Neuronal stem cell (in vitro differentiated cells): ENCODE measurements around the gene TSPAN4.

Source experiments
- DNase-seq: peaks from one replicate; pipeline ENCODE4 v3.0.0-alpha.2; 2013; ENCODE audit warnings: low spot score
- H2AFZ ChIP-seq: one replicate; pipeline ENCODE4 v1.6.1; 2013; ENCODE audit warnings: mild to moderate bottlenecking, low read length, inconsistent platforms
- H2AK5ac ChIP-seq: 2 replicates; pipeline ENCODE4 v1.6.1; 2013; ENCODE audit warnings: low read depth, mild to moderate bottlenecking, inconsistent platforms, low read length, moderate library complexity, mixed read lengths
- H2BK120ac ChIP-seq: 2 replicates; pipeline ENCODE4 v1.6.1; 2013; ENCODE audit warnings: low read depth, mild to moderate bottlenecking, inconsistent platforms, low read length, moderate library complexity, mixed read lengths
- H2BK12ac ChIP-seq: one replicate; pipeline ENCODE4 v1.6.1; 2013; ENCODE audit warnings: low read length, inconsistent platforms
- H2BK15ac ChIP-seq: 2 replicates; pipeline ENCODE4 v1.6.1; 2013; ENCODE audit warnings: mild to moderate bottlenecking, low read length, inconsistent platforms, mixed read lengths
- H2BK5ac ChIP-seq: one replicate; pipeline ENCODE4 v1.6.1; 2013; ENCODE audit warnings: inconsistent platforms, mild to moderate bottlenecking, low read length, moderate library complexity
- H3K14ac ChIP-seq: one replicate; pipeline ENCODE4 v1.6.1; 2013; ENCODE audit warnings: low read length, inconsistent platforms
- H3K18ac ChIP-seq: 2 replicates; pipeline ENCODE4 v1.6.1; 2013; ENCODE audit warnings: low read length, inconsistent platforms
- H3K23ac ChIP-seq: 2 replicates; pipeline ENCODE4 v1.6.1; 2013; ENCODE audit warnings: low read depth, mild to moderate bottlenecking, mixed read lengths, low read length, inconsistent platforms; ENCODE audit not compliant: poor library complexity
- H3K27ac ChIP-seq: replicated peaks from 3 replicates; pipeline ENCODE4 v1.5.1; 2013; ENCODE audit warnings: low read length, inconsistent platforms
- H3K27me3 ChIP-seq, 3 experiments: 2 replicates each; pipeline ENCODE4 v1.6.1; 2013; ENCODE audit warnings: low read length in 3 of 3, mild to moderate bottlenecking in 2 of 3, inconsistent platforms in 1 of 3, low read depth in 1 of 3, mixed read lengths in 1 of 3, moderate library complexity in 1 of 3; ENCODE audit not compliant: control insufficient read depth in 3 of 3, insufficient read depth in 3 of 3
- H3K36me3 ChIP-seq, 2 donors: replicated peaks in 1 of 2; 2 replicates each; pipeline ENCODE4 v1.6.1; 2013; ENCODE audit warnings: low read length in 2 of 2; ENCODE audit not compliant: control insufficient read depth in 2 of 2, insufficient read depth in 2 of 2
- H3K4ac ChIP-seq: 2 replicates; pipeline ENCODE4 v1.6.1; 2013; ENCODE audit warnings: inconsistent platforms, mild to moderate bottlenecking, low read length, moderate library complexity
- H3K4me1 ChIP-seq, 2 donors: 1 replicate in 1 of 2; 2 replicates in 1 of 2; pipeline ENCODE4 v1.6.1; 2013; ENCODE audit warnings: low read length in 2 of 2, low read depth in 1 of 2; ENCODE audit not compliant: control insufficient read depth in 2 of 2, insufficient read depth in 1 of 2
- H3K4me2 ChIP-seq: one replicate; pipeline ENCODE4 v1.6.1; 2013; ENCODE audit warnings: mild to moderate bottlenecking, low read length, inconsistent platforms; ENCODE audit not compliant: insufficient read depth, poor library complexity, severe bottlenecking
- H3K4me3 ChIP-seq, 2 donors: 2 replicates each; pipeline ENCODE4 v1.5.1; 2013; ENCODE audit warnings: low read length in 2 of 2, mild to moderate bottlenecking in 2 of 2, inconsistent platforms in 1 of 2, moderate library complexity in 1 of 2
- H3K79me1 ChIP-seq: one replicate; pipeline ENCODE4 v1.6.1; 2013; ENCODE audit warnings: low read depth, mild to moderate bottlenecking, inconsistent platforms, low read length, moderate library complexity
- H3K9ac ChIP-seq: one replicate; pipeline ENCODE4 v1.6.1; 2013; ENCODE audit warnings: mild to moderate bottlenecking, low read depth, low read length, inconsistent platforms; ENCODE audit not compliant: poor library complexity
- H3K9me3 ChIP-seq, 2 donors: replicated peaks in 1 of 2; 2 replicates each; pipeline versions ENCODE3 to v1.6.1; 2013; ENCODE audit warnings: low read length in 2 of 2, mild to moderate bottlenecking in 2 of 2, inconsistent platforms in 1 of 2, low read depth in 1 of 2, mixed read lengths in 1 of 2, moderate library complexity in 1 of 2; ENCODE audit not compliant: control insufficient read depth in 2 of 2, insufficient read depth in 1 of 2
- H4K8ac ChIP-seq: one replicate; pipeline ENCODE4 v1.6.1; 2013; ENCODE audit warnings: low read depth, mild to moderate bottlenecking, inconsistent platforms, low read length, moderate library complexity
- H4K91ac ChIP-seq: one replicate; pipeline ENCODE4 v1.6.1; 2013; ENCODE audit warnings: low read length, low read depth, mild to moderate bottlenecking, inconsistent platforms; ENCODE audit not compliant: poor library complexity
- WGBS, 2 donors: extraction: QIAGEN DNeasy Blood & Tissue Kit; methylation state at CpG; one replicate each; pipeline ENCODE4 v1.1.7; 2013; ENCODE audit warnings: missing lambda C conversion rate in 2 of 2, mixed read lengths in 1 of 2; ENCODE audit not compliant: insufficient read length in 2 of 2, insufficient replicate concordance in 1 of 2; ENCODE audit errors: extremely low coverage in 2 of 2; 5-methylcytosine and 5-hydroxymethylcytosine counted together

Gene TSPAN4

DNA sequence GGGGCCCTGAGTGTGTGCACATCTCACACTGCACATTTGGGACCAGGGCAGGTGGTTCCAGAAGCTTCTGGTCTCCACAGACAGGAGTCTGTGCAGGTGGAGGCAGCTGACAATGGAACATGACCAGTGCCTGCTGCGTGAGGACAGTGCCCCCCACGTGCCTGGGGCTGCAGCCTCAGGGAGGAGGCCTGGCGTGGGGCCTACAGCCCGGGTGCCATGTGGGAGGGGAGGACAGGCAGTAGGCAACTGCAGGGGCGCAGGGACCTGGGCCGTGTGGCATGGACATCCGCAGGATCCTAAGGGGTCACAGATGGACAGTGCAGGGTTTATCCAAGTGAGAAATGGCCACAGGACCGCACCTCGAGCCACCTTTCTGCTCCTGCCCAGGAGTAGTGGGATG lies 28.8 kb downstream of the TSPAN4 start:
- H2BK120ac ChIP-seq = no peak overlapping the region
- peak overlapping the region; percentile 22 for H2BK12ac ChIP-seq
- peaks cover 5% of the 10 kb centered on the region for H3K79me1 ChIP-seq
- H4K8ac ChIP-seq = no peak overlapping the region
- WGBS, 2 donors = no CpG with 5 or more reads among the region's 9 CpGs
- no peak overlapping the region for H3K4me3 ChIP-seq
- no peak overlapping the region for H3K27ac ChIP-seq
- H3K14ac ChIP-seq = peak overlapping the region; percentile 47
- H3K36me3 ChIP-seq = peaks cover 12 to 34% of the 10 kb centered on the region in 2 donors
- H3K23ac ChIP-seq = peak overlapping the region; percentile 89
- DNase-seq = no peak
- no peak overlapping the region for H2BK5ac ChIP-seq
- no peak overlapping the region for H3K9ac ChIP-seq
- no peak overlapping the region for H3K18ac ChIP-seq
- no peak overlapping the region for H2AK5ac ChIP-seq
- H3K4ac ChIP-seq = no peak overlapping the region
- no peaks in the 10 kb centered on the region for H3K9me3 ChIP-seq
- peaks cover 0 to 4% of the 10 kb centered on the region in 2 donors for H3K4me1 ChIP-seq
- H3K27me3 ChIP-seq = no peaks in the 10 kb centered on the region
- no peak overlapping the region for H3K4me2 ChIP-seq
- no peak overlapping the region for H4K91ac ChIP-seq
- H2AFZ ChIP-seq = no peak overlapping the region
- H2BK15ac ChIP-seq = no peak overlapping the region

DNA sequence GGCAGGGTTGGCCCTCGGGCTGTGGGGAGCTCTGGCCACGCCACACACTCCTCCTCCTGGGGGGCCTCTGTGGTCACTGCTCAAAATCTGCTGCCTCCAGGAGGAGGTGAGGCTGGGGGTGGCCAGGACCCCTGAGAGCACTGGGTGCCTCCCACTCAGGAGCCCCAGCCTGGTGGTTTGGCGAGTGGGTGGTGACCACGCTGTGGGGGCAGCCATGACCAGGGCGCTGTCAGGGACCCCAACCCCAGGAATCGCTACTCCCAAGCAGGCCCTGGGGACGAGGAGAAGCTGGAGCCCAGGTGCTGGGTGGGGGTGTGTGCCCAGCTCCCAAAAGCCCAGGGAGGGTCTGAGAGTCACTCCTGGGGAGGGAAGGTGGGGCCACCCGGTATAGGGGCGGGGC lies 30.1 kb downstream of the TSPAN4 start:
- Histone ChIP-seq H3K36me3 (peaks cover 18 to 36% of the 10 kb centered on the region in 2 donors), H2BK15ac (no peak overlapping the region), H3K4me2 (no peak overlapping the region), H3K4me1 (peaks cover 0 to 4% of the 10 kb centered on the region in 2 donors), H3K18ac (no peak overlapping the region), H3K4ac (no peak overlapping the region), H2BK120ac (no peak overlapping the region), H3K4me3 (no peak overlapping the region), H2BK12ac (no peak overlapping the region), H4K8ac (no peak overlapping the region), H3K27ac (no peak overlapping the region), H3K27me3 (no peaks in the 10 kb centered on the region), H3K79me1 (peaks cover 7% of the 10 kb centered on the region), H2AK5ac (no peak overlapping the region), H3K14ac (no peak overlapping the region), H2AFZ (no peak overlapping the region), H3K9me3 (no peaks in the 10 kb centered on the region), H3K9ac (peak overlapping the region; percentile 51), H2BK5ac (peak overlapping the region; percentile 69), H4K91ac (no peak overlapping the region), H3K23ac (peak overlapping the region; percentile 89)
- no CpG with 5 or more reads among the region's 9 CpGs for WGBS, 2 donors
- DNase-seq = no peak

DNA sequence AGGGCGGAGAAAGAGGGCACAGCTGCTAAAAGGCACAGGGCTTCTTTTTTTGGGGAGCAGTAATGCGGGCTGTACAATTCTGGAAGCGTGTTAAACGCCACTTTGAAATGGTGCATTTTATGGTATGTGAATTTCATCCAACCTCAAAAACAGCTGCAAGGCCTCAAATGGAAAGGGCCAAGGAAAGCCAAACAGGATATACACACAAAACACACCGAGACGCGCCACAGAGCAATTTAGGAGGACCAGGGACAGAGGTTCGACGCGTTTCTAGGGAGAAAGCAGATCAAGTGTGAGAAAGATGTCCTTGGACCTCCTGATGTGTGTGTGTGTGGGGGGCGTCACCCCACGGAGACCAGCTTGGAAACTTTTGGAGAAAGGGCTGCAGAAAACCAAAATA lies 31.1 kb downstream of the TSPAN4 start:
- Histone ChIP-seq H2BK5ac (no peak overlapping the region), H3K23ac (no peak overlapping the region), H3K9ac (no peak overlapping the region), H3K18ac (no peak overlapping the region), H3K79me1 (peaks cover 4% of the 10 kb centered on the region), H3K27me3 (no peaks in the 10 kb centered on the region), H2BK120ac (no peak overlapping the region), H3K36me3 (peaks cover 18 to 37% of the 10 kb centered on the region in 2 donors), H3K4me1 (peaks cover 0 to 4% of the 10 kb centered on the region in 2 donors), H2BK15ac (no peak overlapping the region), H4K91ac (no peak overlapping the region), H3K4ac (no peak overlapping the region), H2AK5ac (no peak overlapping the region), H4K8ac (no peak overlapping the region), H3K4me2 (no peak overlapping the region), H3K14ac (no peak overlapping the region), H3K27ac (no peak overlapping the region), H3K4me3 (no peak overlapping the region), H2AFZ (no peak overlapping the region), H3K9me3 (no peaks in the 10 kb centered on the region), H2BK12ac (no peak overlapping the region)
- no peak for DNase-seq
- WGBS, 2 donors = no CpG with 5 or more reads among the region's 12 CpGs

DNA sequence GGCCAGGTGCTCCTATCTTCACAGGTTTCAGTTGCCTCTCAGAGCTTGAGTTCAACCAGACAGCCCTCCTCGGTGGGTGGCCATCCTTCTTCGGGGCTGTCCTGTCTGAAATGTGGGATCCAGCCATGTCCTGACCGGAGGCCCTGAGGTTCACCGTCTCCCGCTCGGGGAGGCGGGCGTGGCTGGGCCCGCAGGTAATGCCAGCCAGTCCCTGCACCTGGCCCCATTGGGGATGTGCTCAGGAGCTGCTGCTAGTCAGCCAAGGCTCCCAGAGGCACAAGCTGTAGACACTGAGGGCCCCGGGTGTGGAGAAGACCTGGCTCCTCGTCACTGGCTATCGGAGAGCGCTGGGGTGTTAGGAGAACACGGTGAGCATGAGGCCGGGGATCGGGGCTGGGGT lies 32.6 kb downstream of the TSPAN4 start:
- H3K4ac ChIP-seq = no peak overlapping the region
- peaks cover 0 to under 1% of the 10 kb centered on the region in 2 donors for H3K4me1 ChIP-seq
- no peak overlapping the region for H3K4me2 ChIP-seq
- no peak overlapping the region for H3K4me3 ChIP-seq
- no peaks in the 10 kb centered on the region for H3K27me3 ChIP-seq
- no peak overlapping the region for H3K23ac ChIP-seq
- no peak overlapping the region for H2AK5ac ChIP-seq
- DNase-seq = no peak
- no CpG with 5 or more reads among the region's 16 CpGs for WGBS, 2 donors
- no peak overlapping the region for H3K14ac ChIP-seq
- H2BK5ac ChIP-seq = peak overlapping the region; percentile 17
- H2BK15ac ChIP-seq = no peak overlapping the region
- H4K91ac ChIP-seq = no peak overlapping the region
- no peak overlapping the region for H4K8ac ChIP-seq
- no peaks in the 10 kb centered on the region for H3K9me3 ChIP-seq
- peaks cover 2% of the 10 kb centered on the region for H3K79me1 ChIP-seq
- H2AFZ ChIP-seq = no peak overlapping the region
- H3K27ac ChIP-seq = no peak overlapping the region
- no peak overlapping the region for H2BK120ac ChIP-seq
- no peak overlapping the region for H3K18ac ChIP-seq
- H3K9ac ChIP-seq = no peak overlapping the region
- no peak overlapping the region for H2BK12ac ChIP-seq
- peaks cover 26 to 43% of the 10 kb centered on the region in 2 donors for H3K36me3 ChIP-seq
